ENCODE measurements around the gene PDE1C. TPM values are rescaled to one million over a fixed set of nuclear protein-coding genes. Genes with fewer than 3 reads are reported as not detected.

Gene PDE1C
- total RNA-seq, 3 donors from 2014 or later (not counting 1 experiment from before 2014, with no cell fraction given): not detected

- no peak for ATAC-seq
Measured at GRCh38 chr7:31814187-31814586, 256.0 kb downstream of the PDE1C start.

GRCh38 chr7:31811650-31812461 lies 258.4 kb downstream of the PDE1C start:
- Mint-ChIP-seq H3K9me3 (peaks cover 0 to 1% of the 10 kb centered on the region in 2 donors), H3K4me1 (peaks cover 0 to 5% of the 10 kb centered on the region in 2 donors), H3K27me3 (ENCODE audit: low read depth in 2 of 2) (no peaks in the 10 kb centered on the region), H3K4me3 (no peak overlapping the region), H3K36me3 (no peaks in the 10 kb centered on the region), H3K27ac (no peak overlapping the region)
- DNase-seq (peak in 1 of 2 donors; percentile 4), ATAC-seq (peak in 2 of 3 donors; percentile 24 to 39)
- H3K27ac ChIP-seq (ENCODE audit: low read length): no peak overlapping the region
- 33% methylated on average over 1 of the region's 3 CpGs for WGBS (ENCODE audit: insufficient coverage)
- no peaks in the 10 kb centered on the region for H3K27me3 ChIP-seq (ENCODE audit: control insufficient read depth, insufficient read depth, low read length)
- TF ChIP-seq CTCF (IDR thresholded peaks at IDR 0.05): no peak
- no peaks in the 10 kb centered on the region for H3K4me1 ChIP-seq (ENCODE audit: control insufficient read depth, insufficient read depth, low read length)
- intact Hi-C loops (cut with micrococcal nuclease): no loop called here
- no peak overlapping the region for H3K4me3 ChIP-seq (ENCODE audit: low read length)
- H3K36me3 ChIP-seq (ENCODE audit: control insufficient read depth, insufficient read depth, low read length): no peaks in the 10 kb centered on the region
- H3K9me3 ChIP-seq (ENCODE audit: control insufficient read depth, insufficient read depth, low read length): no peaks in the 10 kb centered on the region

More at GRCh38 chr7:31814187-31814586, 256.0 kb downstream of the PDE1C start:
- Mint-ChIP-seq H3K4me3 (no peak overlapping the region), H3K27me3 (ENCODE audit: low read depth in 2 of 2) (no peaks in the 10 kb centered on the region), H3K27ac (no peak overlapping the region), H3K9me3 (peaks cover 0 to 2% of the 10 kb centered on the region in 2 donors), H3K36me3 (no peaks in the 10 kb centered on the region), H3K4me1 (peaks cover 0 to 5% of the 10 kb centered on the region in 2 donors)
- no peak overlapping the region for H3K4me3 ChIP-seq (ENCODE audit: low read length)
- H3K27me3 ChIP-seq (ENCODE audit: control insufficient read depth, insufficient read depth, low read length): no peaks in the 10 kb centered on the region
- no peaks in the 10 kb centered on the region for H3K9me3 ChIP-seq (ENCODE audit: control insufficient read depth, insufficient read depth, low read length)
- H3K36me3 ChIP-seq (ENCODE audit: control insufficient read depth, insufficient read depth, low read length): no peaks in the 10 kb centered on the region
- no peak for TF ChIP-seq CTCF (IDR thresholded peaks at IDR 0.05)
- H3K4me1 ChIP-seq (ENCODE audit: control insufficient read depth, insufficient read depth, low read length): no peaks in the 10 kb centered on the region
- intact Hi-C loops (cut with micrococcal nuclease): no loop called here
- no peak for DNase-seq
- no peak overlapping the region for H3K27ac ChIP-seq (ENCODE audit: low read length)
- WGBS (ENCODE audit: insufficient coverage): 88% methylated on average over 2 of the region's 3 CpGs

- intact Hi-C loops (cut with micrococcal nuclease): no loop called here
- WGBS (ENCODE audit: insufficient coverage): 75% methylated on average over 2 of the region's 2 CpGs
- Mint-ChIP-seq H3K27me3 (ENCODE audit: low read depth in 2 of 2) (peaks cover 0 to 2% of the 10 kb centered on the region in 2 donors), H3K27ac (no peak overlapping the region), H3K9me3 (peaks cover 0 to 12% of the 10 kb centered on the region in 2 donors), H3K4me1 (peaks cover 0 to 10% of the 10 kb centered on the region in 2 donors), H3K4me3 (no peak overlapping the region), H3K36me3 (no peaks in the 10 kb centered on the region)
- no peak for TF ChIP-seq CTCF (IDR thresholded peaks at IDR 0.05)
- no peaks in the 10 kb centered on the region for H3K4me1 ChIP-seq (ENCODE audit: control insufficient read depth, insufficient read depth, low read length)
- H3K27ac ChIP-seq (ENCODE audit: low read length): no peak overlapping the region
- H3K4me3 ChIP-seq (ENCODE audit: low read length): no peak overlapping the region
- ATAC-seq (no peak), DNase-seq (no peak)
- H3K27me3 ChIP-seq (ENCODE audit: control insufficient read depth, insufficient read depth, low read length): no peaks in the 10 kb centered on the region
- no peaks in the 10 kb centered on the region for H3K9me3 ChIP-seq (ENCODE audit: control insufficient read depth, insufficient read depth, low read length)
- H3K36me3 ChIP-seq (ENCODE audit: control insufficient read depth, insufficient read depth, low read length): no peaks in the 10 kb centered on the region
Measured at GRCh38 chr7:31805209-31805818, 264.9 kb downstream of the PDE1C start.

Data from natural killer cell (primary cell).